Transverse colon (tissue), 4 donors: Measurements from ENCODE around the gene SHROOM1.

Source experiments
- POLR2A ChIP-seq: fragments of 450-650 bp; IDR thresholded peaks from one replicate; pipeline ENCODE4 v1.6.1; 2016; ENCODE audit warnings: antibody characterized with exemption, mild to moderate bottlenecking, moderate library complexity
- POLR2AphosphoS5 ChIP-seq, 3 donors: sonication (generic); formaldehyde crosslinking; IDR thresholded peaks; one replicate each; pipeline ENCODE4 v1.6.1; 2016; ENCODE audit warnings: antibody characterized with exemption in 3 of 3
- TF ChIP-seq, protein P1 (sequence below), 5 experiments: fragments of 200-600 bp in 3 of 5; fragments of 450-650 bp in 2 of 5; sonication (generic) in 3 of 5; IDR thresholded peaks; 1 replicate in 2 of 5; 2 replicates in 3 of 5; pipeline ENCODE4 v1.5.1; 2016 to 2017; ENCODE audit warnings: antibody characterized with exemption in 5 of 5, inconsistent platforms in 3 of 5, mild to moderate bottlenecking in 2 of 5, moderate library complexity in 1 of 5

DNA sequence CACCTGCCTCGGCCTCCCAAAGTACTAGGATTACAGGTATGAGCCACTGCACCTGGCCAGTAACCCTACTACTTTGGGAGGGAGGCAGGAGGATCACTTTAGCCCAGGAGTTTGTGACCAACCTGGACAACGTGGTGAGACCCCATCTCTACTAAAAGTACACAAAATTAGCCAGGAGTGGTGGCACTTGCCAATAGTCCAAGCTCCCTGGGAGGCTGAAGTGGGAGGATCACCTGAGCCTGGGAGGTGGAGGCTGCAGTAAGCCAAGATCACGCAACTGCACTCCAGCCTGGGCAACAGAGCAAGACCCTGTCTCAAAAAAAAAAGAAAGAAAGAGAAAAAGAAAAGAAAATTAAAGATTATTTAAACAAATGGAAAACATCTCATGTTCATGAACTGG, 25.6 kb upstream of the SHROOM1 start:
- no peak for TF ChIP-seq POLR2A
- TF ChIP-seq, protein P1, sequence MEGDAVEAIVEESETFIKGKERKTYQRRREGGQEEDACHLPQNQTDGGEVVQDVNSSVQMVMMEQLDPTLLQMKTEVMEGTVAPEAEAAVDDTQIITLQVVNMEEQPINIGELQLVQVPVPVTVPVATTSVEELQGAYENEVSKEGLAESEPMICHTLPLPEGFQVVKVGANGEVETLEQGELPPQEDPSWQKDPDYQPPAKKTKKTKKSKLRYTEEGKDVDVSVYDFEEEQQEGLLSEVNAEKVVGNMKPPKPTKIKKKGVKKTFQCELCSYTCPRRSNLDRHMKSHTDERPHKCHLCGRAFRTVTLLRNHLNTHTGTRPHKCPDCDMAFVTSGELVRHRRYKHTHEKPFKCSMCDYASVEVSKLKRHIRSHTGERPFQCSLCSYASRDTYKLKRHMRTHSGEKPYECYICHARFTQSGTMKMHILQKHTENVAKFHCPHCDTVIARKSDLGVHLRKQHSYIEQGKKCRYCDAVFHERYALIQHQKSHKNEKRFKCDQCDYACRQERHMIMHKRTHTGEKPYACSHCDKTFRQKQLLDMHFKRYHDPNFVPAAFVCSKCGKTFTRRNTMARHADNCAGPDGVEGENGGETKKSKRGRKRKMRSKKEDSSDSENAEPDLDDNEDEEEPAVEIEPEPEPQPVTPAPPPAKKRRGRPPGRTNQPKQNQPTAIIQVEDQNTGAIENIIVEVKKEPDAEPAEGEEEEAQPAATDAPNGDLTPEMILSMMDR (IDR thresholded peaks at IDR 0.05) = no peak
- TF ChIP-seq POLR2AphosphoS5 (IDR thresholded peaks at IDR 0.05) = no peak
